HepG2 (cell line): ENCODE data around the gene SAMD4B. TPM values are rescaled to one million over a fixed set of nuclear protein-coding genes. Genes with fewer than 3 reads are reported as not detected.
A peak's percentile ranks its signal among the peaks of the same experiment; 100 is the strongest.

Source experiments
- RBM39 ChIP-seq: fragments of 200-400 bp; formaldehyde crosslinking; IDR thresholded peaks from one replicate; pipeline ENCODE4 v1.6.1; 2018; ENCODE audit warnings: antibody characterized with exemption, mild to moderate bottlenecking, low read depth, low read length; ENCODE audit not compliant: poor library complexity, severe bottlenecking
- YEATS4 ChIP-seq: sonication (generic); formaldehyde crosslinking; IDR thresholded peaks from 2 replicates; pipeline ENCODE4 v1.4.0; 2020; ENCODE audit warnings: missing genetic modification reagents, borderline replicate concordance
- ZMAT3 ChIP-seq: sonication (generic); formaldehyde crosslinking; conservative IDR thresholded peaks from 2 replicates; pipeline ENCODE4 v1.7.0; 2021; ENCODE audit warnings: missing genetic modification reagents
- ZNF253 ChIP-seq: sonication (generic); formaldehyde crosslinking; IDR thresholded peaks from 2 replicates; pipeline ENCODE4 v1.8.0; 2022; ENCODE audit warnings: mild to moderate bottlenecking, missing genetic modification reagents, borderline replicate concordance
- ZNF550 ChIP-seq: sonication (generic); formaldehyde crosslinking; IDR thresholded peaks from 2 replicates; pipeline ENCODE4 v1.4.0; 2020; ENCODE audit warnings: mild to moderate bottlenecking, missing genetic modification reagents, borderline replicate concordance
- polyA plus RNA-seq, 8 experiments: library from polyadenylated mRNA; depleted of rRNA in 3 of 8; stranded (reverse) in 7 of 8; unstranded in 1 of 8; fragments of >200 nt; fragmentation: Illumina TruSeq in 4 of 8; extraction: Trizol in 4 of 8; gene quantifications; 2 replicates each; pipeline versions ENCODE4 v1.2.1 to v1.2.3, GENCODE V29; 2011 to 2016; ENCODE audit warnings: low read depth in 4 of 8, missing spikeins in 1 of 8, mixed read lengths in 1 of 8; ENCODE audit not compliant: insufficient read depth in 1 of 8
- total RNA-seq, 5 experiments: library from RNA; depleted of rRNA; stranded (reverse); fragments of >200 nt; fragmentation: Illumina TruSeq; extraction: Trizol; gene quantifications; 2 replicates each; pipeline ENCODE4 v1.2.3, GENCODE V29; 2016; ENCODE audit warnings: low read depth in 1 of 5
- TF ChIP-seq, protein P1 (sequence below): sonication (generic); formaldehyde crosslinking; IDR thresholded peaks from 2 replicates; pipeline ENCODE4 v1.5.0; 2020; ENCODE audit warnings: mild to moderate bottlenecking, missing genetic modification reagents, borderline replicate concordance
- TF ChIP-seq, protein P2 (sequence below): sonication (generic); formaldehyde crosslinking; IDR thresholded peaks from 2 replicates; pipeline ENCODE4 v1.5.0; 2020; ENCODE audit warnings: mild to moderate bottlenecking, missing genetic modification reagents, moderate library complexity
- TF ChIP-seq, protein P3 (sequence below): sonication (generic); formaldehyde crosslinking; IDR thresholded peaks from 2 replicates; pipeline ENCODE4 v1.5.1; 2020; ENCODE audit warnings: missing genetic modification reagents, mild to moderate bottlenecking, borderline replicate concordance
- TF ChIP-seq, protein P4 (sequence below): sonication (generic); formaldehyde crosslinking; IDR thresholded peaks from 2 replicates; pipeline ENCODE4 v1.9.0; 2022; ENCODE audit warnings: low read depth, missing genetic modification reagents
- TF ChIP-seq, protein P5 (sequence below), 2 experiments: sonication (generic) in 1 of 2; formaldehyde crosslinking in 1 of 2; IDR thresholded peaks; 2 replicates each; pipeline versions ENCODE4 v1.4.0 to v1.6.1; 2018 to 2020; ENCODE audit warnings: missing genetic modification reagents in 2 of 2, borderline replicate concordance in 1 of 2, low read depth in 1 of 2, mild to moderate bottlenecking in 1 of 2, missing biosample characterization in 1 of 2
- TF ChIP-seq, protein P6 (sequence below): sonication (generic); formaldehyde crosslinking; IDR thresholded peaks from 2 replicates; pipeline ENCODE4 v1.4.0; 2020; ENCODE audit warnings: mild to moderate bottlenecking, missing genetic modification reagents

Gene SAMD4B
- total and polyA plus RNA-seq, 2 of the 13 experiments (the other 11 are each of a cell fraction or from before 2014, with no cell fraction given): 26.0 to 31.8 TPM

DNA sequence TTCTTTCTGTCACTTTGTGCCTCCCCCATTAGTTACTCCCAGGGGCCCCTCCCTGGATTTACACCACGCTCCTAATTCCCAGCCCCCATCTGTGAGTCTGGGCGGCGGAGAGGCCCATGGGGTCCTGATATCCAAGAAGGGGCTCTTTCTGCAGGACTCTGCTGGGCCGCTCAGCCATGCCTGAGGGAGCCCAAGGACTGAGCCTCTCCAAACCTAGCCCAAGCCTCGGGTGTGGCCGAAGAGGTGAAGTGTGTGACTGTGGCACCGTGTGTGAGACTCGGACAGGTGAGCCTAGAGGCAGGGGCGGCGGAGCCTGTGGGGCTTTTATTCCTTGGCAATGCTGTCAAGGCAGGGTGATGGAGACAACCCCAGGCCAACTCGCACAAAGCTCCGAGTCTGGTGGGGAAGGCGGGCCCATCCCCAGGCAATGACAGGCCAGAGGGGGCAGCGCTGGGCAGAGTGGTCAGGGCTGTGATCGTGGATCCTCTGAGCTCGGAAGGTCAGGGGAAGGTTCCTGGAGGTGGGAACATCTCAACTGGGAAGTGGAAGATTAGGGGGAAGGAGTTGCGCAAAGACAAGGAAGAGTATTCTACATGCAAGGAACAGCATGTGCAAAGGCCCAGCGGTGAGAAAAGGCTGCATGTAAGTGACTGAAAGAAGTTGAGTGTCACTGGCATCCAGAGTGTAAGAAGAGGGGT lies 71.8 kb downstream of the SAMD4B start (continued):
- TF ChIP-seq, protein P1, sequence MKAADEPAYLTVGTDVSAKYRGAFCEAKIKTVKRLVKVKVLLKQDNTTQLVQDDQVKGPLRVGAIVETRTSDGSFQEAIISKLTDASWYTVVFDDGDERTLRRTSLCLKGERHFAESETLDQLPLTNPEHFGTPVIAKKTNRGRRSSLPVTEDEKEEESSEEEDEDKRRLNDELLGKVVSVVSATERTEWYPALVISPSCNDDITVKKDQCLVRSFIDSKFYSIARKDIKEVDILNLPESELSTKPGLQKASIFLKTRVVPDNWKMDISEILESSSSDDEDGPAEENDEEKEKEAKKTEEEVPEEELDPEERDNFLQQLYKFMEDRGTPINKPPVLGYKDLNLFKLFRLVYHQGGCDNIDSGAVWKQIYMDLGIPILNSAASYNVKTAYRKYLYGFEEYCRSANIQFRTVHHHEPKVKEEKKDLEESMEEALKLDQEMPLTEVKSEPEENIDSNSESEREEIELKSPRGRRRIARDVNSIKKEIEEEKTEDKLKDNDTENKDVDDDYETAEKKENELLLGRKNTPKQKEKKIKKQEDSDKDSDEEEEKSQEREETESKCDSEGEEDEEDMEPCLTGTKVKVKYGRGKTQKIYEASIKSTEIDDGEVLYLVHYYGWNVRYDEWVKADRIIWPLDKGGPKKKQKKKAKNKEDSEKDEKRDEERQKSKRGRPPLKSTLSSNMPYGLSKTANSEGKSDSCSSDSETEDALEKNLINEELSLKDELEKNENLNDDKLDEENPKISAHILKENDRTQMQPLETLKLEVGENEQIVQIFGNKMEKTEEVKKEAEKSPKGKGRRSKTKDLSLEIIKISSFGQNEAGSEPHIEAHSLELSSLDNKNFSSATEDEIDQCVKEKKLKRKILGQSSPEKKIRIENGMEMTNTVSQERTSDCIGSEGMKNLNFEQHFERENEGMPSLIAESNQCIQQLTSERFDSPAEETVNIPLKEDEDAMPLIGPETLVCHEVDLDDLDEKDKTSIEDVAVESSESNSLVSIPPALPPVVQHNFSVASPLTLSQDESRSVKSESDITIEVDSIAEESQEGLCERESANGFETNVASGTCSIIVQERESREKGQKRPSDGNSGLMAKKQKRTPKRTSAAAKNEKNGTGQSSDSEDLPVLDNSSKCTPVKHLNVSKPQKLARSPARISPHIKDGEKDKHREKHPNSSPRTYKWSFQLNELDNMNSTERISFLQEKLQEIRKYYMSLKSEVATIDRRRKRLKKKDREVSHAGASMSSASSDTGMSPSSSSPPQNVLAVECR (CRISPR knock-in tag): peak; percentile 31; the same call in 1 of the 2 replicates
- TF ChIP-seq, protein P2, sequence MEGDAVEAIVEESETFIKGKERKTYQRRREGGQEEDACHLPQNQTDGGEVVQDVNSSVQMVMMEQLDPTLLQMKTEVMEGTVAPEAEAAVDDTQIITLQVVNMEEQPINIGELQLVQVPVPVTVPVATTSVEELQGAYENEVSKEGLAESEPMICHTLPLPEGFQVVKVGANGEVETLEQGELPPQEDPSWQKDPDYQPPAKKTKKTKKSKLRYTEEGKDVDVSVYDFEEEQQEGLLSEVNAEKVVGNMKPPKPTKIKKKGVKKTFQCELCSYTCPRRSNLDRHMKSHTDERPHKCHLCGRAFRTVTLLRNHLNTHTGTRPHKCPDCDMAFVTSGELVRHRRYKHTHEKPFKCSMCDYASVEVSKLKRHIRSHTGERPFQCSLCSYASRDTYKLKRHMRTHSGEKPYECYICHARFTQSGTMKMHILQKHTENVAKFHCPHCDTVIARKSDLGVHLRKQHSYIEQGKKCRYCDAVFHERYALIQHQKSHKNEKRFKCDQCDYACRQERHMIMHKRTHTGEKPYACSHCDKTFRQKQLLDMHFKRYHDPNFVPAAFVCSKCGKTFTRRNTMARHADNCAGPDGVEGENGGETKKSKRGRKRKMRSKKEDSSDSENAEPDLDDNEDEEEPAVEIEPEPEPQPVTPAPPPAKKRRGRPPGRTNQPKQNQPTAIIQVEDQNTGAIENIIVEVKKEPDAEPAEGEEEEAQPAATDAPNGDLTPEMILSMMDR (CRISPR knock-in tag): peak; percentile 77
- TF ChIP-seq YEATS4 (CRISPR knock-in tag): no peak
- TF ChIP-seq, protein P3, sequence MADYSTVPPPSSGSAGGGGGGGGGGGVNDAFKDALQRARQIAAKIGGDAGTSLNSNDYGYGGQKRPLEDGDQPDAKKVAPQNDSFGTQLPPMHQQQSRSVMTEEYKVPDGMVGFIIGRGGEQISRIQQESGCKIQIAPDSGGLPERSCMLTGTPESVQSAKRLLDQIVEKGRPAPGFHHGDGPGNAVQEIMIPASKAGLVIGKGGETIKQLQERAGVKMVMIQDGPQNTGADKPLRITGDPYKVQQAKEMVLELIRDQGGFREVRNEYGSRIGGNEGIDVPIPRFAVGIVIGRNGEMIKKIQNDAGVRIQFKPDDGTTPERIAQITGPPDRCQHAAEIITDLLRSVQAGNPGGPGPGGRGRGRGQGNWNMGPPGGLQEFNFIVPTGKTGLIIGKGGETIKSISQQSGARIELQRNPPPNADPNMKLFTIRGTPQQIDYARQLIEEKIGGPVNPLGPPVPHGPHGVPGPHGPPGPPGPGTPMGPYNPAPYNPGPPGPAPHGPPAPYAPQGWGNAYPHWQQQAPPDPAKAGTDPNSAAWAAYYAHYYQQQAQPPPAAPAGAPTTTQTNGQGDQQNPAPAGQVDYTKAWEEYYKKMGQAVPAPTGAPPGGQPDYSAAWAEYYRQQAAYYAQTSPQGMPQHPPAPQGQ (CRISPR knock-in tag): no peak
- no peak for TF ChIP-seq ZNF253 (CRISPR knock-in tag)
- TF ChIP-seq, protein P4, sequence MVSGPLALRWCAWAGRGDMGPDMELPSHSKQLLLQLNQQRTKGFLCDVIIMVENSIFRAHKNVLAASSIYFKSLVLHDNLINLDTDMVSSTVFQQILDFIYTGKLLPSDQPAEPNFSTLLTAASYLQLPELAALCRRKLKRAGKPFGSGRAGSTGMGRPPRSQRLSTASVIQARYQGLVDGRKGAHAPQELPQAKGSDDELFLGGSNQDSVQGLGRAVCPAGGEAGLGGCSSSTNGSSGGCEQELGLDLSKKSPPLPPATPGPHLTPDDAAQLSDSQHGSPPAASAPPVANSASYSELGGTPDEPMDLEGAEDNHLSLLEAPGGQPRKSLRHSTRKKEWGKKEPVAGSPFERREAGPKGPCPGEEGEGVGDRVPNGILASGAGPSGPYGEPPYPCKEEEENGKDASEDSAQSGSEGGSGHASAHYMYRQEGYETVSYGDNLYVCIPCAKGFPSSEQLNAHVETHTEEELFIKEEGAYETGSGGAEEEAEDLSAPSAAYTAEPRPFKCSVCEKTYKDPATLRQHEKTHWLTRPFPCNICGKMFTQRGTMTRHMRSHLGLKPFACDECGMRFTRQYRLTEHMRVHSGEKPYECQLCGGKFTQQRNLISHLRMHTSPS: no peak
- TF ChIP-seq ZNF550: 0 out of 2 replicates have a peak, but pooled peaks have one; percentile 41
- TF ChIP-seq, protein P5, sequence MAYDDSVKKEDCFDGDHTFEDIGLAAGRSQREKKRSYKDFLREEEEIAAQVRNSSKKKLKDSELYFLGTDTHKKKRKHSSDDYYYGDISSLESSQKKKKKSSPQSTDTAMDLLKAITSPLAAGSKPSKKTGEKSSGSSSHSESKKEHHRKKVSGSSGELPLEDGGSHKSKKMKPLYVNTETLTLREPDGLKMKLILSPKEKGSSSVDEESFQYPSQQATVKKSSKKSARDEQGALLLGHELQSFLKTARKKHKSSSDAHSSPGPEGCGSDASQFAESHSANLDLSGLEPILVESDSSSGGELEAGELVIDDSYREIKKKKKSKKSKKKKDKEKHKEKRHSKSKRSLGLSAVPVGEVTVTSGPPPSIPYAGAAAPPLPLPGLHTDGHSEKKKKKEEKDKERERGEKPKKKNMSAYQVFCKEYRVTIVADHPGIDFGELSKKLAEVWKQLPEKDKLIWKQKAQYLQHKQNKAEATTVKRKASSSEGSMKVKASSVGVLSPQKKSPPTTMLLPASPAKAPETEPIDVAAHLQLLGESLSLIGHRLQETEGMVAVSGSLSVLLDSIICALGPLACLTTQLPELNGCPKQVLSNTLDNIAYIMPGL (CRISPR knock-in tag; IDR thresholded peaks at IDR 0.05; ENCODE audit: borderline replicate concordance in 1 of 2, low read depth in 1 of 2): peak; percentile 39 to 60; a peak in 3 of 4 replicates
- TF ChIP-seq, protein P6, sequence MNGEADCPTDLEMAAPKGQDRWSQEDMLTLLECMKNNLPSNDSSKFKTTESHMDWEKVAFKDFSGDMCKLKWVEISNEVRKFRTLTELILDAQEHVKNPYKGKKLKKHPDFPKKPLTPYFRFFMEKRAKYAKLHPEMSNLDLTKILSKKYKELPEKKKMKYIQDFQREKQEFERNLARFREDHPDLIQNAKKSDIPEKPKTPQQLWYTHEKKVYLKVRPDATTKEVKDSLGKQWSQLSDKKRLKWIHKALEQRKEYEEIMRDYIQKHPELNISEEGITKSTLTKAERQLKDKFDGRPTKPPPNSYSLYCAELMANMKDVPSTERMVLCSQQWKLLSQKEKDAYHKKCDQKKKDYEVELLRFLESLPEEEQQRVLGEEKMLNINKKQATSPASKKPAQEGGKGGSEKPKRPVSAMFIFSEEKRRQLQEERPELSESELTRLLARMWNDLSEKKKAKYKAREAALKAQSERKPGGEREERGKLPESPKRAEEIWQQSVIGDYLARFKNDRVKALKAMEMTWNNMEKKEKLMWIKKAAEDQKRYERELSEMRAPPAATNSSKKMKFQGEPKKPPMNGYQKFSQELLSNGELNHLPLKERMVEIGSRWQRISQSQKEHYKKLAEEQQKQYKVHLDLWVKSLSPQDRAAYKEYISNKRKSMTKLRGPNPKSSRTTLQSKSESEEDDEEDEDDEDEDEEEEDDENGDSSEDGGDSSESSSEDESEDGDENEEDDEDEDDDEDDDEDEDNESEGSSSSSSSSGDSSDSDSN (CRISPR knock-in tag): peak; percentile 78
- TF ChIP-seq ZMAT3 (CRISPR knock-in tag): 0 out of 2 replicates have a peak, but pooled peaks have one; percentile 54
- TF ChIP-seq RBM39: no peak
